IPS-11a (cell line): ENCODE results near the gene TECPR1.
"Not testable (repeated sequence)": the region's sequence is repeated elsewhere in the genome, so short reads cannot be mapped to it uniquely, and the experiment has no call there.

Experiments used
- H3K4me3 ChIP-seq: one replicate; pipeline ENCODE4 v1.5.1; 2013; ENCODE audit warnings: low read depth, low read length, control low read depth

The TECPR1 gene

DNA sequence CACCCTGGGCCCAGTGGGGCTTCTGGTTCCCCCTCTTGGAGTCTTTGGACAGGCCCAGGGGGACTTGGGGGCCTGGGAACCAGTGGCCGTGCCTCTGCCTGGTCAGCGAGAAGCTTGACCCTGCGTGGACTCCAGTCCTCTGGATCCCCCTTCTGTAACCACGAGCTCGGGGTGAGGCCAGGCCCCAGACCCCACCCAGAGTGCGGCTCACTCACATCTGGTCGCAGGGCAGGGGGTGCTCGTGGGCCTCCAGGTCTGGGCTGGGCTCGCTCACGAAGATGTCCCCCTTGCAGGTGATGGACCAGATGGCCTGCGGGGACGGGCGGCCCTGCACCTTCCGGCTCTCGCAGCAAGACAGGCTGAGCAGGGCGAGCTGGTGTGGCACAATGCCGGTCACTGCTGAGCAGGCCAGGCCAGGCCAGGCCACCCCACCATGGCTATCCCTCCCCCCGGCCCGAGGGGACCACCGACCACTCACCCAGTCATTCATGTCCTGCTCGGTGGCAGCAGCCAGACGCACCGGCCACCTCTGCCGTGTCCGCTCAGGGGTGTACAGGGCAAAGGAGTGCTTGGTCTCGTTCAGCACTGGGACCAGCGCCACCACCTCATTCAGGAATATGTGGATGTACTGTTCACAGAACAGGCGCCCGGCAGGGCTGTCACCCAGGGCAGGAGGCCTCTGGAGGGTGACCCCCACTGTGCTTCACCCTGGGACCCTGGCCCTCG, 21.1 kb downstream of the TECPR1 start:
- no peak overlapping the region for H3K4me3 ChIP-seq

GRCh38 chr7:98229991-98230745, 21.9 kb downstream of the TECPR1 start:
- H3K4me3 ChIP-seq, result no peak overlapping the region

DNA sequence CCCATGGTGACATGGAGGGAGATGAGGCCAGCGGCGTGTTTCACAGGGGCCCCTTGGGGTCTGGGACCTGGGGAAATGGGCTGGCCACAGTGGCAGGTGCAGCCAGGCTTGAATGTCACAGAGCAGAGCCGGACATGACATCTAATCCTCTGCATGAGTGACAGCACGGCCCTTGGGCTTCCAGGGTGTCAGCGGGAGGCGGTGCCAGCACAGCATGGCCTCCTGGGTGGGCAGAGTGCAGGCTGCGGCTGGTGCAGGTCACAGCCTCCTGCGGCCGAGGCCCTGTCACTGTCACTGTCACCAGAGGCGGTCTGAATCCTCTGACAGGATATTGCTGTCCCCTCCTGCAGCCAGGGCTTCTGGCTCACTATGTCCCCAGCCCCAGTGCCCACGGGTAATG, 22.6 kb downstream of the TECPR1 start:
- H3K4me3 ChIP-seq, result no peak overlapping the region

GRCh38 chr7:98228801-98229200, 23.2 kb downstream of the TECPR1 start:
- H3K4me3 ChIP-seq, result no peak overlapping the region

- no peak overlapping the region for H3K4me3 ChIP-seq
Observed at GRCh38 chr7:98227939-98228338, 24.1 kb downstream of the TECPR1 start.

- H3K4me3 ChIP-seq, result no peak overlapping the region
Observed at GRCh38 chr7:98225913-98226614, 26.0 kb downstream of the TECPR1 start.

DNA sequence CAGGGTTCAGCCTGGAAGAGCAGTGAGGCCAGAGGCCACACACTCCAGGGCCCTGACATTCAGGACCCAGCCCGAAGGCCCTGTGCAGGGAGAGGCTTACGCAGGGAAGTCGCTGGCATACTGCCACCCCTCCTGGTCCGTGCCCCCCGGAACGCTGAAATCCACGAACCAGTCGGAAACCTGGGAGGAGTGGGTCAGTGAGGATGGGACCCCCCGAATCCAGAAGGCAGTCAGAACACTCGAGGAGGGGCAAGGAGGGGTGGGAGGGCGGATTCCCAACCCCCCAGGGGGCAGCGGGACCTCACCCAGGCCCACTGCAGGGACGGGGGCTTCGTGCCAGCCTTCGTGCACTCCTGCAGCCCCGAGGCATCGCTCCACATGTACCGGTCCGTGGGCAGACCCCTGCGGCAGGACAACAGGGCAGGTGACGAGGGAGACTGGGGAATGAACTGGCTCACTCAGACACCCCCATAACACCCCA, 27.3 kb downstream of the TECPR1 start:
- no peak overlapping the region for H3K4me3 ChIP-seq

- H3K4me3 ChIP-seq, result no peak overlapping the region
Observed at GRCh38 chr7:98223898-98224700, 27.9 kb downstream of the TECPR1 start.

- no peak overlapping the region for H3K4me3 ChIP-seq
Observed at GRCh38 chr7:98223351-98223897, 28.6 kb downstream of the TECPR1 start.

GRCh38 chr7:98222533-98223195, 29.4 kb downstream of the TECPR1 start:
- no peak overlapping the region for H3K4me3 ChIP-seq

DNA sequence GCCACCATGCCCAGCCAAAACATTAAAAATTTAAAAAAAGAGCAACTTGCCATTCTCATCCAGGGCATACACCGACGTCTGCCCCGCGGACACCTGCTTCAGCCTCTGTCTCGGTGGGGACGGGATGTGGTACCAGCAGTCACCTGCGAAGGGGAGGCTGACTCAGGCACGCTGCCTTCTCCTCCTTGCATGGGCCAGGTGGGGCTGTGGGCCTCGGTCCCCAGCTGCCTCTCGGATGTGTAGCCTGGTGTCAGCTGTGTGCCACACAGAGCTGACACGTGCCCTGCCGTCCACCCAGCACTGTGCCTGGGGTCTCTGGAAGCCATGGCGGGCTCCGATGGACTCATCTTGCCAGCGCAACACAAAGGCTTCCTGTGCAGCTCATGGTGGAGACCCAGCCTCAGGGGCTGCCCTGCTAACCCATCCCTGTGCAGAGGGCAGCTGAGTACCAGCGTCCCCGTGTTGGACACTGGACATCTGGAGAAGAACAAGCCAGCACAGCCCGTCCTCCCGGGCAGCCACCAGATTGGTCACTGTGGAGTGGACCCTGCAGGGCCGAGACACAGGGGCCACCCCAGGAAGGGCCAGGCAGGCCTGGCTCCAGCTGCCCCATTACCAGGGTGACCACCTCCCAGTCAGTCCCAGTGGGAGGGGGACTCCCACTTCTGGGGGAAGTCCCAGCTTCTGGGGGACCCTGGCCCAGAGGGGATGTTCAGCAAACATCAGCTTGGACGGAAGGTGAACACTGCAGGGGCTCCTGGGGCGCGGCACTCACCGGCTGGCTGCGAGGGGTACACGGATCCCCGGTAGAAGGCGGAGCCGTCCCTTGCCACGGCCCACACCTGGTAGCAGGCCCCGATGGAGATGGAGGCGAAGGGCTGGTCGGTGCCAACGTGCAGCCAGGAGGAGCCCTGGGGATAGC, 30.2 kb downstream of the TECPR1 start:
- H3K4me3 ChIP-seq, result no peak overlapping the region

DNA sequence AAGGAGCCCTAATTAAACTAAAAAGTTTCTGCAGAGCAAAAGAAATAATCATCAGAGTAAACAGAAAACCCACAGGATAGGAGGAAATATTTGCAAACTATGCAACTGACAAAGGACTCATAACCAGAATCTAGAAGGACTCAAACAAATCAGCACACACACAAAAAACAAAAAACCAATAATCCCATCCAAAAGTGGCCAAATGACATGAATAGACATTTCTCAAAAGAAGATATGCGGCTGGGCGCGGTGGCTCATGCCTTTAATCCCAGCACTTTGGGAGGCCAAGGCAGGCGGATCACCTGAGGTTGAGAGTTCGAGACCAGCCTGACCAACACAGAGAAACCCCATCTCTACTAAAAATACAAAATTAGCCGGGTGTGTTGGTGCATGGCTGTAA, 32.6 kb downstream of the TECPR1 start:
- H3K4me3 ChIP-seq, result not testable (repeated sequence)

DNA sequence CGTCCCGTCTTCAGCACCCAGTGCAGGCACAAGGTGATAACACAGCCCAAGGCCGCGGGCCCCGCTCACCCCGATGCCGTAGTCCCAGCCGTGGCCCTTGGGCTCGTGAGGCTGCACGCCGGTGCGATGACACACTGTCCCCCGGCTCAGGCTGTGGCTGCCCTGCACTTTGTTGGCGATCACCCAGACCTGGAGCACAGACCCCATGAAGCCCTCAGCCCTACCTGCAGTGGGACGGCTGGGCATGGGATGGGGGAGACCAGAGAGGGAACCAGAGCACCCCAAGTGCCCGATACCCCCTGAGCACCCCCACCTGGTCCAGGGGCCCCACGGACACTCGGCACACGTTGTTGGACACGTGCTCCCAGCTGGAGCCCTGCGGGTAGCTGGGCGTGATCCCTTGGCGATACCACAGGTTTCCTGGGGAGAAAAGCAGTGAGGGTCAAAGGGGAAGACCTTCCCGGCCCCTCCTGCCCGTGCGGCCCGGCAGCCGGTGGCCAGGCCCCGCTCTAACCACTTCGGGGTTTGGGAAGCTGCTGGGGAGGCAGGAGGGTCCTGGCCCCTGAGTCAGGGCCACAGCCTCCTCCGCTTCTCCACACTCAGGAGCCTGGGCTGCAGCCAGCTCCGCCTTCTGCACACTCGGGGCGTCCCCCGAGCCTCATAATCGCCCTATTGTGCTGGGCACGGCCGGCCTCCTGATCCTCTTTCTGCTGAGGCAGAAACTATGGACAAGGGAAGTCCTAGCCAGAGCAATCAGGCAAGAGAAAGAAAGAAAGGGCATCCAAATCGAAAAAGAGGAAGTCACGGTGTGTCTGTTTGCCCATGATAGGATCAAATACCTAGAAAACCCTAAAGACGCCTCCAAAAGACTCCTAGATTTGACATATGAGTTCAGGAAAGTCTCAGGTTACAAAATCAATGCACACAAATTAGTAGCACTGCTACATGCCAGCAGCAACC, 34.1 kb downstream of the TECPR1 start:
- H3K4me3 ChIP-seq, result no peak overlapping the region

- H3K4me3 ChIP-seq, result no peak overlapping the region
Observed at GRCh38 chr7:98216941-98217622, 35.0 kb downstream of the TECPR1 start.

DNA sequence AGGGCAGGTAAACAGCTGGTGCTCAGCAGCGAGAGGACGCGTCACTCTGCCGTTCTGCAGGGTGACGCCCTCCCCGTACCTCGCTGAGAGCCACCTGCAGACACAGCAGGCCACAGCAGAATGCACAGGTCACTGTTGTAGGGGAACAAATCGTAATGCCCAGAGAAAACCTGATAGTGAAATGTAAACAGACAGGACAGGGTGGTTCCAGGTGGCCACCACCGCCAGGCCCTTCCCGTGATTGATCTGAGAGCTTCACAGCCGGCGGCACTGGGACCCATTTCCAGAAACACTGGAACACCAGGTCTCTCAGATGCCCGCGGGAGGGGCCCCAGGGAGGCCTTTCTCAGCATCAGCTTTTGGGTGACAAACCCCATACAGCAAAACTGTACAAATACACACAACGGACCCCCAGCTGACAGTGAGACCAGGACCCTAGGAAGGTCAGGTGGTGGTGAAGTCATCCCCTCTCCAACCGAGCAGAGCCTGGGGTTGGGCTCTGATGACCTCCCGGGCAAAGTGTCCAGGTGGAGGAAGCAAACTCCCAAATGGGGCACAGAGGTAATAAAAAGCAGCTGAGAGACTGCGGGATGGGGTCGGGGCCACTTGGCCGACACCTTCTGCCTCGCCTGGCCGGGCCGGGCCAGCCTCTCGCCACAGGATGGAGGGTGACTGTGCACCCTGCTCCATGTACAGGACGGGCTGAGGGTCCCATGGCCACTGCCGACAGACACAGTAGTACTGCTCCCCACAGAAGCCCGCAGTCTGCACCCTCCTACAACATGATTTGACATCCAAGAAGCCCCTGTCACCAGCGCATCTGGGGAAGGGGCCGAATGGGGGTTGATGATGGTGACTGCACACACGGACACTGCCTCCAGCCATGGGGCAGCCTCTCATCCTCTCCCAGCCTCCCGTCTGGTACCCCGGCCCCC, 36.2 kb downstream of the TECPR1 start:
- no peak overlapping the region for H3K4me3 ChIP-seq

DNA sequence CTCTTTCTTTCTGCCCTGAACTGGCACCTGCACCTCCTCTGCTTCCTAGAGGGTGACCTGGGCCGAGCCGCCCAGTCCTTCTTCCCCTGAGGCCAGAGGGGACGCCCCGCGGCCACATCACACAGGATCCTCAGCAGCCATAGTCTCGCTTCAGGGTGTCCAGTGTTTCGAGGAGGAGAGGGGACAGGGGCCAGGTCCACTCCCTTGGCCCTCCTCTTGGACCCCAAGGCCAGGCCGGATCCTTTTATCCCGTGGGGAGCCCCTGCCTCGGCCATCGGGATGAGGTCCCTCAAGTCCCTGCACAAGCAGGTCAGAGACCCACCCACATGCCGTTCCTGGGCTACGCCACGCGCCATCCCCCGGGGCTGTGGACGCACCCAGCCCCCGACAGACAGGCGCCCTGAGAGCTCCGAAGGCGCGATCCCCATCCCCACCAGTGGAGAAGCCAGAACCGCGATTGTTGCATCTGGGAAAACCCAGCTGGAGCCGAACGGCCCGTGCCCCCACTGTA, 37.2 kb downstream of the TECPR1 start:
- H3K4me3 ChIP-seq, result no peak overlapping the region
